ENCODE data around the gene CIAO2A. TPM values are rescaled to one million over a fixed set of nuclear protein-coding genes. Genes with fewer than 3 reads are reported as not detected.

CIAO2A gene
- total and polyA plus RNA-seq, 2 donors (not counting 3 experiments of a cell fraction or from before 2014, with no cell fraction given), result 37.1 to 55.3 TPM

- FAIRE-seq, result no peak
- Histone ChIP-seq H3K27me3 (ENCODE audit: control insufficient read depth in 2 of 2, insufficient read depth in 2 of 2, low read length in 2 of 2) (no peaks in the 10 kb centered on the region), H3K4me2 (ENCODE audit: insufficient read depth, low read length) (no peak overlapping the region), H3K79me2 (ENCODE audit: control insufficient read depth, insufficient read depth, low read length) (peaks cover 25% of the 10 kb centered on the region), H3K27ac (ENCODE audit: insufficient read depth, low read depth, low read length) (no peak overlapping the region), H3K9me3 (replicated peaks; ENCODE audit: control insufficient read depth, insufficient read depth, low read length) (no peaks in the 10 kb centered on the region), H3K9ac (replicated peaks; ENCODE audit: extremely low read depth, insufficient read depth, low read length) (no peak overlapping the region), H4K20me1 (replicated peaks; ENCODE audit: control insufficient read depth, extremely low read depth, insufficient read depth, low read length) (no peaks in the 10 kb centered on the region), H3K36me3 (ENCODE audit: control insufficient read depth in 2 of 2, extremely low read depth in 1 of 2, insufficient read depth in 2 of 2, low read length in 2 of 2) (peaks cover 2 to 4% of the 10 kb centered on the region in 2 experiments), H3K4me1 (ENCODE audit: control insufficient read depth, extremely low read depth, insufficient read depth, low read length) (peaks cover 19% of the 10 kb centered on the region), H3K9me1 (replicated peaks; ENCODE audit: control insufficient read depth, extremely low read depth, insufficient read depth, low read length) (no peaks in the 10 kb centered on the region), H2AFZ (ENCODE audit: low read depth, low read length) (no peak overlapping the region), H3K4me3 (replicated peaks in 1 of 3; ENCODE audit: insufficient read depth in 1 of 3, low read depth in 1 of 3, low read length in 3 of 3) (no peak overlapping the region)
- ChIA-PET CTCF (no interaction called here), POLR2A (interaction anchor here (0.7 kb wide), 1 partner anchor 14 kb away, joined by 5 read pairs; no protein-coding TSS in a partner anchor)
- intact Hi-C loops (cut with micrococcal nuclease) (no loop called here), dilution Hi-C loops (cut with MboI; ENCODE audit: extremely low pct_ligation_motif_present, low sequenced_read_pairs) (no loop called here)
- no peak for DNase-seq (ENCODE audit: low read depth, low spot score)
- no TSS peak for BruUV-seq (replicated peaks)
- TF ChIP-seq MAX (IDR thresholded peaks at IDR 0.05; ENCODE audit: insufficient read depth, insufficient read length) (no peak), MYC (IDR thresholded peaks at IDR 0.05; ENCODE audit: low read depth, low read length) (no peak), POLR2A (IDR thresholded peaks at IDR 0.05; ENCODE audit: low read depth, low read length) (no peak), JUN (IDR thresholded peaks at IDR 0.05; ENCODE audit: borderline replicate concordance, insufficient read depth, insufficient read length, low read depth) (no peak), GATA2 (IDR thresholded peaks at IDR 0.05; ENCODE audit: insufficient read depth, insufficient read length, low read depth, low read length) (no peak)
These were observed 3.1 kb downstream of the CIAO2A start for GRCh38 chr15:64090527-64090926.

GRCh38 chr15:64089543-64090280, 3.9 kb downstream of the CIAO2A start:
- no peak overlapping the region for H3K27ac ChIP-seq (ENCODE audit: insufficient read depth, low read depth, low read length)
- intact Hi-C loops (cut with micrococcal nuclease), result no loop called here
- no peak for FAIRE-seq

More at GRCh38 chr15:64089543-64090280, 3.9 kb downstream of the CIAO2A start:
- Histone ChIP-seq H2AFZ (ENCODE audit: low read depth, low read length) (no peak overlapping the region), H3K4me1 (ENCODE audit: control insufficient read depth, extremely low read depth, insufficient read depth, low read length) (peaks cover 14% of the 10 kb centered on the region), H4K20me1 (replicated peaks; ENCODE audit: control insufficient read depth, extremely low read depth, insufficient read depth, low read length) (no peaks in the 10 kb centered on the region), H3K4me2 (ENCODE audit: insufficient read depth, low read length) (no peak overlapping the region), H3K4me3 (replicated peaks in 1 of 3; ENCODE audit: insufficient read depth in 1 of 3, low read depth in 1 of 3, low read length in 3 of 3) (no peak overlapping the region), H3K27me3 (ENCODE audit: control insufficient read depth in 2 of 2, insufficient read depth in 2 of 2, low read length in 2 of 2) (no peaks in the 10 kb centered on the region), H3K79me2 (ENCODE audit: control insufficient read depth, insufficient read depth, low read length) (peaks cover 25% of the 10 kb centered on the region), H3K9me3 (replicated peaks; ENCODE audit: control insufficient read depth, insufficient read depth, low read length) (no peaks in the 10 kb centered on the region), H3K9me1 (replicated peaks; ENCODE audit: control insufficient read depth, extremely low read depth, insufficient read depth, low read length) (no peaks in the 10 kb centered on the region), H3K36me3 (ENCODE audit: control insufficient read depth in 2 of 2, extremely low read depth in 1 of 2, insufficient read depth in 2 of 2, low read length in 2 of 2) (peaks cover 3 to 4% of the 10 kb centered on the region in 2 experiments), H3K9ac (replicated peaks; ENCODE audit: extremely low read depth, insufficient read depth, low read length) (no peak overlapping the region)
- BruUV-seq (replicated peaks), result no TSS peak
- ChIA-PET CTCF (interaction anchor here (1.0 kb wide), 1 partner anchor 21 kb away, joined by 3 read pairs; no protein-coding TSS in a partner anchor), POLR2A (no interaction called here)
- no peak for DNase-seq (ENCODE audit: low read depth, low spot score)
- TF ChIP-seq MAX (IDR thresholded peaks at IDR 0.05; ENCODE audit: insufficient read depth, insufficient read length) (no peak), POLR2AphosphoS5 (IDR thresholded peaks at IDR 0.05; ENCODE audit: insufficient read depth, low read depth, low read length) (no peak)
- dilution Hi-C loops (cut with MboI; ENCODE audit: extremely low pct_ligation_motif_present, low sequenced_read_pairs), result no loop called here
